Body of pancreas (tissue), 4 donors: ENCODE data around the gene ERC2.

Experiments used
- CTCF ChIP-seq, 7 experiments: fragments of 450-650 bp in 4 of 7; fragments of 200-600 bp in 3 of 7; sonication (generic) in 3 of 7; IDR thresholded peaks; one replicate each; pipeline ENCODE4 v1.5.1; 2016 to 2019; ENCODE audit warnings: antibody characterized with exemption in 7 of 7
- POLR2A ChIP-seq, 3 donors: fragments of 450-650 bp; IDR thresholded peaks; one replicate each; pipeline ENCODE4 v1.6.1; 2016; ENCODE audit warnings: antibody characterized with exemption in 3 of 3, mild to moderate bottlenecking in 2 of 3

GRCh38 chr3:55686426-55687254 is 781.6 kb downstream of the ERC2 start:
- TF ChIP-seq CTCF (IDR thresholded peaks at IDR 0.05) (no peak), POLR2A (IDR thresholded peaks at IDR 0.05) (no peak)
